RWPE2 (cell line): ENCODE measurements around the gene ERFE.

Experiments
- ATAC-seq: fragments of 200-7000 bp; cut with Tn5 transposase; 3 replicates; pipeline ENCODE4 v1.9.1; 2021; ENCODE audit warnings: low read depth
- DNase-seq: peaks from one replicate; pipeline ENCODE4 v3.0.0-alpha.2; 2020; ENCODE audit warnings: low spot score
- H3K27ac ChIP-seq: fragments of 450-650 bp; 2 replicates; pipeline ENCODE4 v1.5.1; 2017; ENCODE audit warnings: mild to moderate bottlenecking; ENCODE audit not compliant: poor library complexity, severe bottlenecking
- H3K27me3 ChIP-seq: fragments of 250-450 bp; sonication (Bioruptor Pico); 2 replicates; pipeline ENCODE4 v1.5.1; 2021; ENCODE audit warnings: mild to moderate bottlenecking, moderate library complexity; ENCODE audit not compliant: insufficient read depth, poor library complexity, severe bottlenecking
- H3K36me3 ChIP-seq: fragments of 250-450 bp; sonication (Bioruptor Pico); 2 replicates; pipeline ENCODE4 v1.5.1; 2020; ENCODE audit warnings: low read depth, mild to moderate bottlenecking, moderate library complexity
- H3K4me1 ChIP-seq: fragments of 250-450 bp; sonication (Bioruptor Pico); 2 replicates; pipeline ENCODE4 v1.5.1; 2021; ENCODE audit warnings: mild to moderate bottlenecking, moderate library complexity; ENCODE audit not compliant: insufficient read depth, poor library complexity, severe bottlenecking
- H3K4me3 ChIP-seq: fragments of 250-450 bp; sonication (Bioruptor Pico); 2 replicates; pipeline ENCODE4 v1.5.1; 2021; ENCODE audit warnings: mild to moderate bottlenecking, moderate library complexity; ENCODE audit not compliant: severe bottlenecking
- H3K9me3 ChIP-seq: fragments of 250-450 bp; sonication (Bioruptor Pico); 2 replicates; pipeline ENCODE4 v1.5.1; 2021; ENCODE audit warnings: mild to moderate bottlenecking, moderate library complexity; ENCODE audit not compliant: severe bottlenecking
- CTCF ChIP-seq: fragments of 450-650 bp; IDR thresholded peaks from one replicate; pipeline ENCODE4 v1.5.1; 2017; ENCODE audit warnings: mild to moderate bottlenecking, moderate library complexity; ENCODE audit not compliant: poor library complexity, severe bottlenecking

Gene ERFE

GRCh38 chr2:238163481-238164198 lies 4.9 kb downstream of the ERFE start:
- Histone ChIP-seq H3K27me3 (peaks cover 12% of the 10 kb centered on the region), H3K36me3 (peaks cover 10% of the 10 kb centered on the region), H3K9me3 (no peaks in the 10 kb centered on the region), H3K27ac (no peak overlapping the region), H3K4me1 (peaks cover 7% of the 10 kb centered on the region), H3K4me3 (peak overlapping the region; percentile 9)
- TF ChIP-seq CTCF = no peak
- DNase-seq = peak; percentile 57
- peak; percentile 17; the same call in 2 of the 3 replicates for ATAC-seq

- Histone ChIP-seq H3K4me3 (no peak overlapping the region), H3K4me1 (peaks cover 16% of the 10 kb centered on the region), H3K36me3 (peaks cover 17% of the 10 kb centered on the region), H3K9me3 (no peaks in the 10 kb centered on the region), H3K27me3 (peaks cover 12% of the 10 kb centered on the region), H3K27ac (no peak overlapping the region)
- no peak for TF ChIP-seq CTCF
- ATAC-seq = no peak
- DNase-seq = peak; percentile 28
Observed at GRCh38 chr2:238164906-238165287, 6.1 kb downstream of the ERFE start.

- TF ChIP-seq CTCF = no peak
- no peak for ATAC-seq
- Histone ChIP-seq H3K36me3 (peaks cover 21% of the 10 kb centered on the region), H3K27me3 (peaks cover 12% of the 10 kb centered on the region), H3K9me3 (no peaks in the 10 kb centered on the region), H3K4me1 (peaks cover 21% of the 10 kb centered on the region), H3K4me3 (no peak overlapping the region), H3K27ac (no peak overlapping the region)
- DNase-seq = no peak
Observed at GRCh38 chr2:238165288-238165921, 6.6 kb downstream of the ERFE start.

- Histone ChIP-seq H3K27me3 (peaks cover 12% of the 10 kb centered on the region), H3K9me3 (no peaks in the 10 kb centered on the region), H3K4me1 (peaks cover 32% of the 10 kb centered on the region), H3K36me3 (peaks cover 32% of the 10 kb centered on the region), H3K4me3 (no peak overlapping the region), H3K27ac (no peak overlapping the region)
- no peak for TF ChIP-seq CTCF
- ATAC-seq (no peak), DNase-seq (no peak)
Observed at GRCh38 chr2:238166391-238167343, 7.9 kb downstream of the ERFE start.
